Muscle of leg (tissue), 11 donors: ENCODE results near the gene ZNF79. TPM values are rescaled to one million over a fixed set of nuclear protein-coding genes. Genes with fewer than 3 reads are reported as not detected.
A peak's percentile ranks its signal among the peaks of the same experiment; 100 is the strongest.

ENCODE experiments used
- DNase-seq: peaks from one replicate; pipeline ENCODE4 v3.0.0; 2013
- H3K27ac ChIP-seq: one replicate; pipeline ENCODE4 v1.5.1; 2013; ENCODE audit warnings: mild to moderate bottlenecking, low read length, control low read depth
- H3K27me3 ChIP-seq: one replicate; pipeline ENCODE4 v1.6.1; 2013; ENCODE audit warnings: low read length; ENCODE audit not compliant: control insufficient read depth, insufficient read depth
- H3K36me3 ChIP-seq: one replicate; pipeline ENCODE4 v1.6.1; 2013; ENCODE audit warnings: low read length; ENCODE audit not compliant: control insufficient read depth, insufficient read depth
- H3K4me1 ChIP-seq: one replicate; pipeline ENCODE4 v1.6.1; 2013; ENCODE audit warnings: low read length; ENCODE audit not compliant: control insufficient read depth, insufficient read depth
- H3K4me3 ChIP-seq: one replicate; pipeline ENCODE4 v1.5.1; 2013; ENCODE audit warnings: low read length, control low read depth
- H3K9me3 ChIP-seq: replicated peaks from 2 replicates; pipeline ENCODE4 v1.6.1; 2013; ENCODE audit warnings: low read depth, low read length; ENCODE audit not compliant: control insufficient read depth
- WGBS: methylation state at CpG from one replicate; pipeline ENCODE4 v1.1.5; 2013; ENCODE audit warnings: missing lambda C conversion rate; ENCODE audit not compliant: insufficient coverage; 5-methylcytosine and 5-hydroxymethylcytosine counted together
- polyA plus RNA-seq, 8 donors: library from polyadenylated mRNA; unstranded; fragments of 120-200 nt; gene quantifications; one replicate each; pipeline versions ENCODE4 v1.2.1 to v1.2.3, GENCODE V29; 2013; ENCODE audit warnings: inconsistent platforms in 1 of 8, low replicate concordance in 1 of 8; ENCODE audit not compliant: insufficient read length in 8 of 8, insufficient read depth in 1 of 8
- total RNA-seq: library from RNA; stranded (reverse); fragments of 120-200 nt; gene quantifications from one replicate; pipeline ENCODE4 v1.2.4, GENCODE V29; 2013

The ZNF79 gene
- total and polyA plus RNA-seq, 9 donors: 3.4 to 7.8 (median 4.7) TPM

- 85% methylated on average over 6 of the region's 6 CpGs for WGBS
- DNase-seq: no peak
- H3K4me1 ChIP-seq: peaks cover 13% of the 10 kb centered on the region
- H3K27me3 ChIP-seq: no peaks in the 10 kb centered on the region
- no peak overlapping the region for H3K27ac ChIP-seq
- H3K36me3 ChIP-seq: peaks cover 43% of the 10 kb centered on the region
- H3K4me3 ChIP-seq: no peak overlapping the region
- H3K9me3 ChIP-seq: no peaks in the 10 kb centered on the region
Measured at GRCh38 chr9:127407492-127407843, 16.7 kb upstream of the ZNF79 start.

GRCh38 chr9:127411122-127411521, 13.1 kb upstream of the ZNF79 start:
- peaks cover 3% of the 10 kb centered on the region for H3K4me1 ChIP-seq
- H3K4me3 ChIP-seq: no peak overlapping the region
- 100% methylated on average over 2 of the region's 4 CpGs for WGBS
- no peak overlapping the region for H3K27ac ChIP-seq
- H3K27me3 ChIP-seq: no peaks in the 10 kb centered on the region
- H3K9me3 ChIP-seq: no peaks in the 10 kb centered on the region
- peak; percentile 45 for DNase-seq
- H3K36me3 ChIP-seq: peaks cover 13% of the 10 kb centered on the region

GRCh38 chr9:127415141-127415540, 9.0 kb upstream of the ZNF79 start:
- Histone ChIP-seq H3K27ac (no peak overlapping the region), H3K27me3 (no peaks in the 10 kb centered on the region), H3K4me1 (peaks cover 15% of the 10 kb centered on the region), H3K4me3 (no peak overlapping the region), H3K36me3 (peaks cover 3% of the 10 kb centered on the region), H3K9me3 (no peaks in the 10 kb centered on the region)
- 73% methylated on average over 3 of the region's 4 CpGs for WGBS
- DNase-seq: no peak

- Histone ChIP-seq H3K27me3 (no peaks in the 10 kb centered on the region), H3K9me3 (no peaks in the 10 kb centered on the region), H3K4me1 (peaks cover 15% of the 10 kb centered on the region), H3K36me3 (peaks cover 3% of the 10 kb centered on the region), H3K4me3 (no peak overlapping the region), H3K27ac (no peak overlapping the region)
- no CpG with 5 or more reads among the region's 1 CpG for WGBS
- DNase-seq: no peak
Measured at GRCh38 chr9:127415657-127416056, 8.5 kb upstream of the ZNF79 start.

- no peaks in the 10 kb centered on the region for H3K27me3 ChIP-seq
- no peak overlapping the region for H3K27ac ChIP-seq
Measured at GRCh38 chr9:127417131-127418036, 6.8 kb upstream of the ZNF79 start.

GRCh38 chr9:127418037-127418471, 6.1 kb upstream of the ZNF79 start:
- no peak overlapping the region for H3K4me3 ChIP-seq
- no peak overlapping the region for H3K27ac ChIP-seq
- H3K27me3 ChIP-seq: no peaks in the 10 kb centered on the region
- peaks cover 3% of the 10 kb centered on the region for H3K36me3 ChIP-seq
- WGBS: 50% methylated on average over 8 of the region's 12 CpGs
- H3K9me3 ChIP-seq: no peaks in the 10 kb centered on the region
- H3K4me1 ChIP-seq: peaks cover 24% of the 10 kb centered on the region
- no peak for DNase-seq

More at GRCh38 chr9:127417131-127418036, 6.8 kb upstream of the ZNF79 start:
- peaks cover 3% of the 10 kb centered on the region for H3K36me3 ChIP-seq
- peaks cover 18% of the 10 kb centered on the region for H3K4me1 ChIP-seq
- DNase-seq: no peak
- no peak overlapping the region for H3K4me3 ChIP-seq
- H3K9me3 ChIP-seq: no peaks in the 10 kb centered on the region
- WGBS: 59% methylated on average over 7 of the region's 15 CpGs

- Histone ChIP-seq H3K27me3 (no peaks in the 10 kb centered on the region), H3K4me1 (peaks cover 27% of the 10 kb centered on the region), H3K9me3 (no peaks in the 10 kb centered on the region), H3K4me3 (no peak overlapping the region), H3K36me3 (peaks cover 3% of the 10 kb centered on the region), H3K27ac (no peak overlapping the region)
- WGBS: 73% methylated on average over 3 of the region's 6 CpGs
- no peak for DNase-seq
Measured at GRCh38 chr9:127419348-127419747, 4.8 kb upstream of the ZNF79 start.

- Histone ChIP-seq H3K4me3 (no peak overlapping the region), H3K36me3 (peaks cover 3% of the 10 kb centered on the region), H3K9me3 (no peaks in the 10 kb centered on the region), H3K4me1 (peaks cover 36% of the 10 kb centered on the region), H3K27me3 (no peaks in the 10 kb centered on the region), H3K27ac (no peak overlapping the region)
- DNase-seq: no peak
- WGBS: 82% methylated on average over 5 of the region's 7 CpGs
Measured at GRCh38 chr9:127421057-127421456, 3.1 kb upstream of the ZNF79 start.

- H3K27ac ChIP-seq: no peak overlapping the region
- no peaks in the 10 kb centered on the region for H3K27me3 ChIP-seq
- H3K36me3 ChIP-seq: peaks cover 3% of the 10 kb centered on the region
- no peaks in the 10 kb centered on the region for H3K9me3 ChIP-seq
- peaks cover 33% of the 10 kb centered on the region for H3K4me1 ChIP-seq
- H3K4me3 ChIP-seq: no peak overlapping the region
- WGBS: 83% methylated on average over 7 of the region's 10 CpGs
- DNase-seq: no peak
Measured at GRCh38 chr9:127422133-127422782, 1.9 kb upstream of the ZNF79 start.

GRCh38 chr9:127422787-127423186, 1.4 kb upstream of the ZNF79 start:
- Histone ChIP-seq H3K4me1 (peaks cover 28% of the 10 kb centered on the region), H3K27ac (no peak overlapping the region), H3K9me3 (no peaks in the 10 kb centered on the region), H3K36me3 (peaks cover 3% of the 10 kb centered on the region), H3K4me3 (peak overlapping the region; percentile 96), H3K27me3 (no peaks in the 10 kb centered on the region)
- no peak for DNase-seq
- WGBS: 44% methylated on average over 4 of the region's 6 CpGs
